Measurements from ENCODE around the gene EXOC4.

Gene EXOC4

GRCh38 chr7:133682364-133683181, 429.7 kb downstream of the EXOC4 start:
- no peak for DNase-seq

GRCh38 chr7:133683182-133683454, 430.2 kb downstream of the EXOC4 start:
- DNase-seq, result no peak

- DNase-seq, result no peak
Measured at GRCh38 chr7:133688483-133689239, 435.8 kb downstream of the EXOC4 start.

- DNase-seq, result no peak
Measured at GRCh38 chr7:133690740-133691139, 437.9 kb downstream of the EXOC4 start.

- no peak for DNase-seq
Measured at GRCh38 chr7:133691727-133692610, 439.1 kb downstream of the EXOC4 start.

- no peak for DNase-seq
Measured at GRCh38 chr7:133693281-133693680, 440.4 kb downstream of the EXOC4 start.

- no peak for DNase-seq
Measured at GRCh38 chr7:133696056-133696455, 443.2 kb downstream of the EXOC4 start.

- no peak for DNase-seq
Measured at GRCh38 chr7:133697585-133697984, 444.7 kb downstream of the EXOC4 start.

GRCh38 chr7:133698127-133698526, 445.2 kb downstream of the EXOC4 start:
- DNase-seq, result no peak

GRCh38 chr7:133699386-133699785, 446.5 kb downstream of the EXOC4 start:
- no peak for DNase-seq

- no peak for DNase-seq
Measured at GRCh38 chr7:133702078-133702477, 449.2 kb downstream of the EXOC4 start.

GRCh38 chr7:133702960-133703359, 450.1 kb downstream of the EXOC4 start:
- DNase-seq, result no peak

- no peak for DNase-seq
Measured at GRCh38 chr7:133703547-133703946, 450.7 kb downstream of the EXOC4 start.

GRCh38 chr7:133704453-133704852, 451.6 kb downstream of the EXOC4 start:
- DNase-seq, result no peak

GRCh38 chr7:133705596-133705995, 452.7 kb downstream of the EXOC4 start:
- DNase-seq, result no peak

- DNase-seq, result no peak
Measured at GRCh38 chr7:133706016-133706415, 453.1 kb downstream of the EXOC4 start.

- DNase-seq, result no peak
Measured at GRCh38 chr7:133709036-133709880, 456.4 kb downstream of the EXOC4 start.

GRCh38 chr7:133712544-133712943, 459.7 kb downstream of the EXOC4 start:
- no peak for DNase-seq

- no peak for DNase-seq
Measured at GRCh38 chr7:133714654-133715053, 461.8 kb downstream of the EXOC4 start.

- no peak for DNase-seq
Measured at GRCh38 chr7:133718131-133718530, 465.3 kb downstream of the EXOC4 start.

- no peak for DNase-seq
Measured at GRCh38 chr7:133723044-133723443, 470.2 kb downstream of the EXOC4 start.

GRCh38 chr7:133724148-133724547, 471.3 kb downstream of the EXOC4 start:
- no peak for DNase-seq

- no peak for DNase-seq
Measured at GRCh38 chr7:133724694-133725093, 471.8 kb downstream of the EXOC4 start.

Measured in stimulated activated CD8-positive, alpha-beta memory T cell treated with anti-CD3 and anti-CD28 coated beads, Interleukin-4, amount 100 ng/mL, for 48 hours (primary cell).